ENCODE measurements around the gene BICDL2. TPM values are rescaled to one million over a fixed set of nuclear protein-coding genes. Genes with fewer than 3 reads are reported as not detected.

BICDL2 gene
- total RNA-seq, 3 donors from 2014 or later, result 31.5 to 50.1 TPM; not detected in 1

DNA sequence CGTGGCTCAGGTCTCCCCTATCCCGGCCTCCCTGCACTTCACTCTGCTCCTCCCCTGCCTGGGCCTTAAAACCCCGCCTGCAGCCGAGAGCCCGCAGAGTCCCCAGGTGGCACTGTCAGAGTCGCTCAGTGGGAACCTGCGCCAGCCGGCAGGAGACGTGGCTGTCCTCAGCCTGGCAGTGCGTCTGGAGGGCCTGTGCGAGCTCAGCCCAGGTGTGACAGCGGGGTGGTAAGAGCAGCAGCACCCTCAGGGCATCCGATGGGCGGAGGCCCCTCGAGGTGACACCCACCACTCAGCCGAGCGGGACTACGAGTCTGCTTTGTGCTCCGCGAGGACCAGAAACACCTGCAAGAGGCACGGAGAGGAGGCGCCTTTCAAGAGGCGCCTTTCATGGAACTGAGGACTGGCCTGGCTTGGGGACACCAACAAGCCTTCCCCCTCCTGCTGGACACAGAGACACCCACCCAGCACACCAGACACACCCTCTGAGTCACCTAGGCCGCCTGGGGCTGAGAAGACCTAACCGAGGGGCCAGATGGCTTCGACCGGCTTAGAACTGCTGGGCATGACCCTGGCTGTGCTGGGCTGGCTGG is 23.8 kb downstream of the BICDL2 start, which contains the start of gene CLDN9:
CLDN9 (plus strand) TSS at position 96 of the 593 bp plus-strand sequence; CDS start at position 536, 440 bp downstream.
- peaks cover under 1 to 36% of the 10 kb centered on the region in 2 donors for H3K27me3 ChIP-seq
- H3K4me1 ChIP-seq, result no peaks in the 10 kb centered on the region
- TF ChIP-seq CTCF (IDR thresholded peaks at IDR 0.05) (no peak), POLR2A (IDR thresholded peaks at IDR 0.05) (no peak)
- DNase-seq (ENCODE audit: low spot score in 2 of 2), result peak in 1 of 2 donors; percentile 73
- intact Hi-C loops (cut with DNase I; ENCODE audit: low total_unique reads), result no loop called here
- no peak within 1 kb of the TSS for H3K27ac ChIP-seq
- no peak within 1 kb of the TSS for H3K4me3 ChIP-seq
- no peaks in the 10 kb centered on the region for H3K9me3 ChIP-seq
- no peaks in the 10 kb centered on the region for H3K36me3 ChIP-seq

DNA sequence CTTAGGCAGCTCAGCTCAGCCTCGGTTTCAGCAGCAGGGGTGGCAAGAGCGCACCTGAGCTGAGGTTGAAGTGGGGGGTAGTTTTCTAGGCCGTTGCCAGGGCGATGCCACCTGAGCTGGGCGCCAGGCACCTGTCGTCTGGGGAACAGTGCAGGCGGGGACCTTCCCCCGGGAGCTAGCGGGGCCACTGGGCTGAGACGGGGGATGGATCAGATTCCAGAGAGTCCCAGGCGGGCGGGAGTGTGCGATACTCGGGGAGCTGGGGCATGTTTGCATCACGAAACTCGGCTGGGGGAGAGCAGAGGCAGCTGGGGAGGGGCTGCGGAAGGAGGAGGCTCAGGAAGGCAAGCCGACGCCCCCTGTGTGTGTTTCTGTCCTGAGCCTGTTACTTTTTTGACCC is 24.5 kb downstream of the BICDL2 start:
- intact Hi-C loops (cut with DNase I; ENCODE audit: low total_unique reads), result no loop called here
- no peak for DNase-seq (ENCODE audit: low spot score in 2 of 2)

GRCh38 chr16:3010510-3010909 is 26.2 kb downstream of the BICDL2 start:
- no peak for DNase-seq (ENCODE audit: low spot score in 2 of 2)
- peak overlapping the region; percentile 23 to 65 for H3K27ac ChIP-seq
- H3K4me1 ChIP-seq, result no peaks in the 10 kb centered on the region
- peaks cover 0 to 31% of the 10 kb centered on the region in 2 donors for H3K27me3 ChIP-seq
- no peaks in the 10 kb centered on the region for H3K36me3 ChIP-seq
- intact Hi-C loops (cut with DNase I; ENCODE audit: low total_unique reads), result no loop called here
- TF ChIP-seq POLR2A (IDR thresholded peaks at IDR 0.05) (no peak), POLR2AphosphoS5 (IDR thresholded peaks at IDR 0.05) (no peak), CTCF (IDR thresholded peaks at IDR 0.05) (no peak)
- H3K4me3 ChIP-seq, result no peak overlapping the region
- no peaks in the 10 kb centered on the region for H3K9me3 ChIP-seq

More for the DNA sequence above, 24.5 kb downstream of the BICDL2 start:
- Histone ChIP-seq H3K27me3 (peaks cover 0 to 30% of the 10 kb centered on the region in 2 donors), H3K27ac (no peak overlapping the region), H3K9me3 (no peaks in the 10 kb centered on the region), H3K4me3 (no peak overlapping the region), H3K36me3 (no peaks in the 10 kb centered on the region), H3K4me1 (no peaks in the 10 kb centered on the region)
- TF ChIP-seq CTCF (IDR thresholded peaks at IDR 0.05) (no peak), POLR2AphosphoS5 (IDR thresholded peaks at IDR 0.05) (no peak), POLR2A (IDR thresholded peaks at IDR 0.05) (no peak)

DNA sequence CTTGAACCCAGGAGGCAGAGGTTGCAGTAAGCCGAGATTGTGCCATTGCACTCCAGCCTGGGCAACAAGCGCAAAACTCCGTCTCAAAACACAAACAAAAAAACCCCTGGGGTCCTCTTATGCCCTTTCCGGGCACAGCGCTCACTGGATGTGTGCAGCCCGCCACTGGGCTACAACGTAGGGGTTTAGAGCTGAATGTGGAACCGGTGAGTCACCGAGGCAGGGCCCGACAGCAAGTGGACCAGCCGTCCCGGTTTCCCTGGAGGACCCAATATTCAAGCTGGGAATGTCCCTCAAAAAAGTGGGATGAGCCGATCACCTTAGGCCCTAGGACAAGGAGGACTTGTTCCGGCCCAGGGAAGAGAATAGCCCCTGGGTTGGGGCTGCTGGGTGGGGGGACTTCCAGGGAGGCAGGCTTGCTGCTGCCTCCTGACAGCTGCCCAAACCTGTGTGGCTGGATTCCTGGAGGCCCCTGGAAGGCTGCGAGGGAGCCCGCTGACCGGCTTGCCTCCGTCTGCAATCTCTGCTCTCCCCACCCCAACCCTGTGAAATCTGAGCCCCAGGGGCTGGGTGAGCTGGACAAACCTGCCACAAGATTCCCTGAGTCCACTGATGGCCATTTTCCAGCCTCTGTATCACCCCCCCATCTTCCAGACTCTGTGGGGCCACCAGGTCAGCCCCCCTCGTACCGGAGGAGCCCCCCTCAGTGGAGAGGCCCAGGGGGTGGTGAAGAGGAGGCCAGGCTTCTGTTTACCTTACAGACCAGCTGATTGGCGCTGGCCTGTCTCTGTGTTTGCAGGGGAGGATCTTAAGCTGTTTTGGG is 27.0 kb downstream of the BICDL2 start:
- TF ChIP-seq POLR2AphosphoS5 (IDR thresholded peaks at IDR 0.05), result no peak
- H3K4me3 ChIP-seq, result no peak overlapping the region
- peak overlapping the region; percentile 20 to 65 for H3K27ac ChIP-seq
- intact Hi-C loops (cut with DNase I; ENCODE audit: low total_unique reads), result no loop called here
- H3K36me3 ChIP-seq, result no peaks in the 10 kb centered on the region
- H3K9me3 ChIP-seq, result no peaks in the 10 kb centered on the region
- DNase-seq (ENCODE audit: low spot score in 2 of 2), result peak; percentile 49 to 71
- peaks cover 0 to 31% of the 10 kb centered on the region in 2 donors for H3K27me3 ChIP-seq
- H3K4me1 ChIP-seq, result no peaks in the 10 kb centered on the region

DNA sequence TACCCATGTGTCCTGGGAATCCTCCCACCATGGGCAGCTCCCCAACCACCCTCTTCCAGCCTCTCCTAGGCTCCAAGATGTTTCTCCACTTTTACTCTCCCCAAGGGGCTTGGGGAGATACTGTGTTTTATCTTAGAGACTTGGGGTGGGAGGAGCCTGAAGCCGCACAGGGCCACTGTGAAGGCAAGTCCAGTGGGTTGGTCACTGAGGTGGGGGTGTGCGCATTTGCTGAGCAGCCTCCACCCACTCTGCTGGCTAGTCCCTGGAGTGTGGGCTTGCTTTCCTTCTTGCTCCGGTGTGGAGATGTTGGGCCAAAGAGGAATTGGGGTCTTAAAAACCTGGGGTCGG is 28.1 kb downstream of the BICDL2 start:
- intact Hi-C loops (cut with DNase I; ENCODE audit: low total_unique reads), result no loop called here
- Histone ChIP-seq H3K27me3 (peaks cover 0 to 25% of the 10 kb centered on the region in 2 donors), H3K4me1 (no peaks in the 10 kb centered on the region)

More for the DNA sequence above, 28.1 kb downstream of the BICDL2 start:
- TF ChIP-seq POLR2A (IDR thresholded peaks at IDR 0.05), result no peak
- Histone ChIP-seq H3K4me3 (no peak overlapping the region), H3K36me3 (no peaks in the 10 kb centered on the region), H3K27ac (no peak overlapping the region), H3K9me3 (no peaks in the 10 kb centered on the region)
- no peak for DNase-seq (ENCODE audit: low spot score in 2 of 2)

Measured in breast epithelium (tissue), 4 donors.